ENCODE results near the gene CS. TPM values are rescaled to one million over a fixed set of nuclear protein-coding genes. Genes with fewer than 3 reads are reported as not detected.
"Not testable (repeated sequence)": the region's sequence is repeated elsewhere in the genome, so short reads cannot be mapped to it uniquely, and the experiment has no call there.

The CS gene
- total RNA-seq, 1 experiment from 2014 or later: 254 TPM

GRCh38 chr12:56266693-56267442 lies 33.3 kb downstream of the CS start, which contains the start of gene COQ10A:
COQ10A (plus strand) TSS chr12:56266942; CDS start chr12:56267119, 177 bp downstream.
- H3K9me3 Mint-ChIP-seq (ENCODE audit: low read depth, unreplicated experiment): peaks cover 2% of the 10 kb centered on the region
- peak within 1 kb of the TSS; percentile 80 for H3K27ac Mint-ChIP-seq (ENCODE audit: unreplicated experiment)
- peaks cover 37% of the 10 kb centered on the region for H3K36me3 Mint-ChIP-seq (ENCODE audit: insufficient read depth, unreplicated experiment)
- peak within 1 kb of the TSS; percentile 99 for H3K4me3 Mint-ChIP-seq (ENCODE audit: low read depth, unreplicated experiment)
- no TSS peak for BruUV-seq (replicated peaks)
- no peaks in the 10 kb centered on the region for H3K27me3 Mint-ChIP-seq (ENCODE audit: unreplicated experiment)
- intact Hi-C loops (cut with micrococcal nuclease; ENCODE audit: unreplicated experiment): no loop called here
- peaks cover 13% of the 10 kb centered on the region for H3K4me1 Mint-ChIP-seq (ENCODE audit: low read depth, unreplicated experiment)
- peak; percentile 67 for TF ChIP-seq CTCF (IDR thresholded peaks at IDR 0.05; ENCODE audit: unreplicated experiment)
- DNase-seq: peak; percentile 91
- CTCF ChIA-PET: interaction anchor here (0.6 to 1.4 kb wide), 7 partner anchors 9 to 221 kb away, joined by 3 to 6 read pairs (median 3); partner anchors contain the start of genes ANKRD52, GLS2, RNF41 and SMARCC2

- H3K9me3 Mint-ChIP-seq (ENCODE audit: low read depth, unreplicated experiment); DNase-seq; H3K27me3 Mint-ChIP-seq (ENCODE audit: unreplicated experiment); intact Hi-C loops (cut with micrococcal nuclease; ENCODE audit: unreplicated experiment); BruUV-seq (replicated peaks): not testable (repeated sequence)
- CTCF ChIA-PET: interaction anchor here (0.6 to 1.4 kb wide), 7 partner anchors 14 to 222 kb away, joined by 3 to 6 read pairs (median 3); partner anchors contain the start of genes GLS2, RNF41 and SMARCC2
- Mint-ChIP-seq H3K4me1 (ENCODE audit: low read depth, unreplicated experiment) (peaks cover 20% of the 10 kb centered on the region), H3K27ac (ENCODE audit: unreplicated experiment) (peak overlapping the region; percentile 80), H3K4me3 (ENCODE audit: low read depth, unreplicated experiment) (peak overlapping the region; percentile 99), H3K36me3 (ENCODE audit: insufficient read depth, unreplicated experiment) (peaks cover 30% of the 10 kb centered on the region)
Observed at GRCh38 chr12:56266068-56266692, 34.0 kb downstream of the CS start.

GRCh38 chr12:56262955-56263354 lies 37.2 kb downstream of the CS start:
- H3K4me3 Mint-ChIP-seq (ENCODE audit: low read depth, unreplicated experiment); DNase-seq; H3K27me3 Mint-ChIP-seq (ENCODE audit: unreplicated experiment); H3K27ac Mint-ChIP-seq (ENCODE audit: unreplicated experiment); H3K9me3 Mint-ChIP-seq (ENCODE audit: low read depth, unreplicated experiment); BruUV-seq (replicated peaks); intact Hi-C loops (cut with micrococcal nuclease; ENCODE audit: unreplicated experiment): not testable (repeated sequence)
- peaks cover 27% of the 10 kb centered on the region for H3K36me3 Mint-ChIP-seq (ENCODE audit: insufficient read depth, unreplicated experiment)
- CTCF ChIA-PET: interaction anchor here (0.7 kb wide), 1 partner anchor 37 kb away, joined by 3 read pairs; the partner anchor contains the start of gene CS
- H3K4me1 Mint-ChIP-seq (ENCODE audit: low read depth, unreplicated experiment): peaks cover 37% of the 10 kb centered on the region

GRCh38 chr12:56261503-56262232 lies 38.5 kb downstream of the CS start:
- Mint-ChIP-seq H3K9me3 (ENCODE audit: low read depth, unreplicated experiment) (peaks cover 2% of the 10 kb centered on the region), H3K27ac (ENCODE audit: unreplicated experiment) (no peak overlapping the region), H3K27me3 (ENCODE audit: unreplicated experiment) (no peaks in the 10 kb centered on the region), H3K36me3 (ENCODE audit: insufficient read depth, unreplicated experiment) (peaks cover 32% of the 10 kb centered on the region), H3K4me1 (ENCODE audit: low read depth, unreplicated experiment) (peaks cover 34% of the 10 kb centered on the region), H3K4me3 (ENCODE audit: low read depth, unreplicated experiment) (no peak overlapping the region)
- TF ChIP-seq CTCF (IDR thresholded peaks at IDR 0.05; ENCODE audit: unreplicated experiment): no peak
- CTCF ChIA-PET: no interaction called here
- peak; percentile 35 for DNase-seq
- BruUV-seq (replicated peaks): no TSS peak
- intact Hi-C loops (cut with micrococcal nuclease; ENCODE audit: unreplicated experiment): no loop called here

GRCh38 chr12:56260921-56261320 lies 39.2 kb downstream of the CS start:
- no peak overlapping the region for H3K4me3 Mint-ChIP-seq (ENCODE audit: low read depth, unreplicated experiment)
- TF ChIP-seq CTCF (IDR thresholded peaks at IDR 0.05; ENCODE audit: unreplicated experiment): no peak
- H3K9me3 Mint-ChIP-seq (ENCODE audit: low read depth, unreplicated experiment): peaks cover 2% of the 10 kb centered on the region
- intact Hi-C loops (cut with micrococcal nuclease; ENCODE audit: unreplicated experiment): no loop called here
- H3K27ac Mint-ChIP-seq (ENCODE audit: unreplicated experiment): no peak overlapping the region
- CTCF ChIA-PET: no interaction called here
- no peaks in the 10 kb centered on the region for H3K27me3 Mint-ChIP-seq (ENCODE audit: unreplicated experiment)
- H3K4me1 Mint-ChIP-seq (ENCODE audit: low read depth, unreplicated experiment): peaks cover 28% of the 10 kb centered on the region
- BruUV-seq (replicated peaks): no TSS peak
- H3K36me3 Mint-ChIP-seq (ENCODE audit: insufficient read depth, unreplicated experiment): peaks cover 27% of the 10 kb centered on the region
- no peak for DNase-seq

Data from Calu3 (cell line).